Ascending aorta (tissue), 2 donors: ENCODE results near the gene IL1R2. TPM values are rescaled to one million over a fixed set of nuclear protein-coding genes. Genes with fewer than 3 reads are reported as not detected.

ENCODE experiments used
- DNase-seq, 2 donors: peaks; one replicate each; pipeline ENCODE4 v3.0.0-alpha.2; 2019; ENCODE audit warnings: low spot score in 2 of 2
- H3K27ac ChIP-seq, 2 donors: fragments of 200-600 bp; sonication (generic); one replicate each; pipeline ENCODE4 v1.5.1; 2016 to 2017; ENCODE audit warnings: mild to moderate bottlenecking in 1 of 2
- H3K27me3 ChIP-seq: fragments of 200-600 bp; sonication (generic); one replicate; pipeline ENCODE4 v1.5.1; 2017
- H3K36me3 ChIP-seq, 2 donors: fragments of 200-600 bp; sonication (generic); one replicate each; pipeline ENCODE4 v1.5.1; 2016
- H3K4me1 ChIP-seq, 2 donors: fragments of 200-600 bp; sonication (generic); one replicate each; pipeline ENCODE4 v1.5.1; 2016 to 2017; ENCODE audit warnings: mild to moderate bottlenecking in 1 of 2
- H3K4me3 ChIP-seq, 2 donors: fragments of 200-600 bp; sonication (generic); one replicate each; pipeline ENCODE4 v1.5.1; 2016 to 2017; ENCODE audit warnings: mild to moderate bottlenecking in 1 of 2
- H3K9me3 ChIP-seq, 2 donors: fragments of 200-600 bp; sonication (generic); one replicate each; pipeline ENCODE4 v1.5.1; 2016
- intact Hi-C: fragments of 100-400 bp; cut with DNase I; formaldehyde crosslinking; loops from one replicate; pipeline ENCODE4 v1.15.1; 2023
- total RNA-seq: library from RNA; depleted of rRNA; stranded (reverse); fragments of >200 nt; gene quantifications from one replicate; pipeline ENCODE4 v1.1.0, GENCODE V29; 2016
- TF ChIP-seq, protein P1 (sequence below), 3 experiments: fragments of 200-600 bp in 2 of 3; fragments of 450-650 bp in 1 of 3; sonication (generic) in 2 of 3; IDR thresholded peaks; one replicate each; pipeline ENCODE4 v1.5.1; 2016 to 2019; ENCODE audit warnings: antibody characterized with exemption in 3 of 3, mild to moderate bottlenecking in 1 of 3, moderate library complexity in 1 of 3

The IL1R2 gene
- total RNA-seq, 1 donor from 2014 or later, result 25.4 TPM

DNA sequence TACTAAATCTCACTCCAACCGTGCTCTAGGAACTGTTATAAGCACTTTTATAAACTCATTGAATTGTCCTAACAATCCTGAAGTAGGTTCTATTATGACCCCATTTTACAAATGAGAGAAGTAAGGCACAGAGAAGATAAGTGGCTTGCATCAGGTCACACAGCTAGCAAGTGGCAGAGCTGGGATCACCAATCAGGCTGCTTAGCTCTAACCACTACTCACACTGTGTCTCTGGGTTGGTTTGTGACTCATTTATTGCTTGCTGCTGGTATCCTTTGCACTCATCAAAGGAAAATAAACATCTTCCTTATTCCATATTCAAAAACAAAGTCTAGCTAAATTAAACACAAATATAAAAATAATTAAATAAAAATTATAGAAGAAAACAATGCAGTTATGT is 42.5 kb upstream of the IL1R2 start:
- DNase-seq, result no peak
- Histone ChIP-seq H3K27ac (no peak overlapping the region), H3K36me3 (no peaks in the 10 kb centered on the region), H3K27me3 (no peaks in the 10 kb centered on the region), H3K4me1 (no peaks in the 10 kb centered on the region), H3K9me3 (no peaks in the 10 kb centered on the region), H3K4me3 (no peak overlapping the region)
- TF ChIP-seq, protein P1, sequence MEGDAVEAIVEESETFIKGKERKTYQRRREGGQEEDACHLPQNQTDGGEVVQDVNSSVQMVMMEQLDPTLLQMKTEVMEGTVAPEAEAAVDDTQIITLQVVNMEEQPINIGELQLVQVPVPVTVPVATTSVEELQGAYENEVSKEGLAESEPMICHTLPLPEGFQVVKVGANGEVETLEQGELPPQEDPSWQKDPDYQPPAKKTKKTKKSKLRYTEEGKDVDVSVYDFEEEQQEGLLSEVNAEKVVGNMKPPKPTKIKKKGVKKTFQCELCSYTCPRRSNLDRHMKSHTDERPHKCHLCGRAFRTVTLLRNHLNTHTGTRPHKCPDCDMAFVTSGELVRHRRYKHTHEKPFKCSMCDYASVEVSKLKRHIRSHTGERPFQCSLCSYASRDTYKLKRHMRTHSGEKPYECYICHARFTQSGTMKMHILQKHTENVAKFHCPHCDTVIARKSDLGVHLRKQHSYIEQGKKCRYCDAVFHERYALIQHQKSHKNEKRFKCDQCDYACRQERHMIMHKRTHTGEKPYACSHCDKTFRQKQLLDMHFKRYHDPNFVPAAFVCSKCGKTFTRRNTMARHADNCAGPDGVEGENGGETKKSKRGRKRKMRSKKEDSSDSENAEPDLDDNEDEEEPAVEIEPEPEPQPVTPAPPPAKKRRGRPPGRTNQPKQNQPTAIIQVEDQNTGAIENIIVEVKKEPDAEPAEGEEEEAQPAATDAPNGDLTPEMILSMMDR (IDR thresholded peaks at IDR 0.05), result no peak
- intact Hi-C loops, result no loop called here

DNA sequence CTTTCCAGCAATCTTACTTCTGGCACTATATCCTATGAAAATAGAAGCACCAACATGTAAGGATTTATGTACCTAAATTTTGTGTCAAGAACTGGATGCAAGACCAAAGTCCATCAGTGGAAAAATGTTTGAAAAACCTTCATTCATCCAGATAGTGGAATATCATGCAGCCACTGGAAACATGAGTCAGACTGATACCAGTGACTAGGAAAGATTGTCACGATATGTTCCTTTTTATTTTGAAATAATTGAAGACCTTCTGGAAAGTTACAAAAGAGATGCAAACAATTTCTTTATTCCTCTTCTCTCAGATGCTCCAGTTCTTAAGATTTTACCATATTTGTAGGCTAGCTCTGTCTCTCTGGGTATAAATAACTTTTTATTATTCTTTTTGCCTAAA is 40.5 kb upstream of the IL1R2 start:
- intact Hi-C loops, result no loop called here
- H3K4me3 ChIP-seq, result no peak overlapping the region
- TF ChIP-seq, protein P1 (IDR thresholded peaks at IDR 0.05), result no peak
- no peaks in the 10 kb centered on the region for H3K27me3 ChIP-seq
- DNase-seq, result no peak
- no peaks in the 10 kb centered on the region for H3K36me3 ChIP-seq
- no peaks in the 10 kb centered on the region for H3K9me3 ChIP-seq
- no peaks in the 10 kb centered on the region for H3K4me1 ChIP-seq
- H3K27ac ChIP-seq, result no peak overlapping the region

DNA sequence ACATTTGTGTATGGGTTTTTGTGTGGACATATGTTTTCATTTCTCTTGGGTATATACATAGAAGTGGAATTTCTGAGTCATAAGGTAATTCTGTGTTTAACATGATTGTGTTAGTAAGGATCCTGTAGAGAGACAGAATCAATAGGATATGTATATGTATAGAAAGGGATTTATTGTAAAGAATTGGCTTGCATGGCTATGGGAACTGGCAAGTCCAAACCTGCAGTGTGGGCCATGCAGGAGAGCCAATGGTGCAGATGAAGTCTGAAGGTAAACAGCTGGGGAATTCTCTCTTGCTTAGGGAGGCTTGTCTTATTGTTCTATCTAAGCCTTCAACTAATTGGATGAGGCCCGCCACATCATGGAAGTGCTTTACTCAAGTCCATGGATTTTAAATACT is 39.2 kb upstream of the IL1R2 start:
- Histone ChIP-seq H3K27ac (no peak overlapping the region), H3K4me1 (no peaks in the 10 kb centered on the region), H3K36me3 (no peaks in the 10 kb centered on the region), H3K4me3 (no peak overlapping the region), H3K27me3 (no peaks in the 10 kb centered on the region), H3K9me3 (no peaks in the 10 kb centered on the region)
- no peak for DNase-seq
- intact Hi-C loops, result no loop called here
- TF ChIP-seq, protein P1 (IDR thresholded peaks at IDR 0.05), result no peak

DNA sequence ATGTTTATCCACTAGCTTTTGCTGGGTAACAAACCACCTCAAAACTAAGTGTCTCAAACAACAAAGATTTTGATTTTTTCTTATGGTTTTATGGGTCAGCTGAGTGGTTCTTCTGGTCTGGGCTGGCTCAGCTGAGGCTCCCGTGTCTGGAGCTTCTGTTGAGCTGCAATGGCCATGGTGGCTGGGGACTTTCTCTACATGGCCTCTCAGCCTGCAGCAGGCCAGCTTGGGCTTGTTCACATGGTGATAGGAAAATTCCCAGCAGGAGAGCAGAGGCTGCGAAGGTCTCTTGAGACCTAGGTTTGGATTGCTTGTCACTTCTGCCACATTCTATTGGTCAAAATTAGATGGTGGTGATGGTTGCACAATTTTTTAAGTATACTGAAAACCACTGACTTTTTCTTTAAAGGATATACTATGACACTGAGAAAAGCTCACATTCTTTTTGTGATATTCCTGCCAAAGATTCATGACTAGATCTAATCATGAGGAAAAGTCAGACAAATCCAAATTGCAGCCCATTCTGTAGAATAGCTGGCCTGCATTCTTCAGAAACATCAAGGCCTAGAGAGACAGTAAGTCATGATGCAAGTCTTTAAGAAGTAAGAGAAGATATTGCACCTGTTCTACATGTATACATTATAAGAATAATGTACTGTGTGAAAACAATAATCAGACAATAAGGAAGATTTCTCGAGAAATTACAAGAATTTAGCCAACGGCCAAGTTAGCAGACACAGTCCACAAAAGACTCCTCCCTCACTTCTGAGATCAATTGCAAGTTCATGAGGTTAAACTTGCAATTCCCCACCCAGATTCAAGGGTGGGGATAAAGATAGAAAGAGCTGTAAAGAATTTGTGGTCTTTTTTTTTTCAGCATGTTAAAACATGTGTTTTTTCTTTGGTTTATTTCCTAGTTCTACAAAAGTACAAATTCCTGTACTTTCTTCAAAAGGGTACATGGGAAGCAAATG is 35.0 kb upstream of the IL1R2 start:
- intact Hi-C loops, result no loop called here
- DNase-seq, result no peak
- Histone ChIP-seq H3K27ac (no peak overlapping the region), H3K36me3 (no peaks in the 10 kb centered on the region), H3K9me3 (no peaks in the 10 kb centered on the region), H3K27me3 (no peaks in the 10 kb centered on the region), H3K4me1 (peaks cover 2 to 11% of the 10 kb centered on the region in 2 donors), H3K4me3 (no peak overlapping the region)
- TF ChIP-seq, protein P1 (IDR thresholded peaks at IDR 0.05), result no peak

DNA sequence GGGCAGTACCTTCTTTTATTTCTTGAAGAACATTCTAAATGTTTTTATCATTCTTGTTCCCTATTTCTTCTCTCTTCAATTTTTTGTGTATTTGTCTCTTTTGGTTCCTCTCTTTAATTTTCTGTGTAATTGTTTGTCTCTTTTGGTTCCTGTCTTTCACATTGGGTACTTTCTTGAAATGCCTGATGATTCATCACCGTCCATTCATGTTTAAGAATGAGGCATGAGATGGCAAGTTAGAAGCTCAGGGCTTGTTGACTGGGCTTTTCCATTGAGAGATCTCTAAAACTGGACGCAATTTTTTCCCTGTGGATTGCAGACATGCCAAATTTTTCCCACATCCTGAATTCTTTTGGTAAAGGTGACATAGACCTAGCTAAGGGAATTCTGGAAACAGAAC is 33.7 kb upstream of the IL1R2 start:
- Histone ChIP-seq H3K4me1 (peaks cover 6 to 18% of the 10 kb centered on the region in 2 donors), H3K27me3 (no peaks in the 10 kb centered on the region), H3K4me3 (no peak overlapping the region), H3K9me3 (no peaks in the 10 kb centered on the region), H3K27ac (peak overlapping the region in 1 of 2 donors; percentile 7), H3K36me3 (no peaks in the 10 kb centered on the region)
- TF ChIP-seq, protein P1 (IDR thresholded peaks at IDR 0.05), result no peak
- no peak for DNase-seq
- intact Hi-C loops, result no loop called here
